Activated naive CD8-positive, alpha-beta T cell treated with anti-CD3 and anti-CD28 coated beads, Interleukin-2, amount 10 ng/mL, durations not matched to agents 7 days and 5 days (primary cell): ENCODE data around the gene KLHL26. TPM values are rescaled to one million over a fixed set of nuclear protein-coding genes. Genes with fewer than 3 reads are reported as not detected.
"Not testable (repeated sequence)": the region's sequence is repeated elsewhere in the genome, so short reads cannot be mapped to it uniquely, and the experiment has no call there.

Source experiments
- ATAC-seq: fragments of 150-1000 bp; cut with Tn5 transposase; one replicate; pipeline ENCODE4 v1.10.0; 2021; ENCODE audit warnings: low read depth, moderate library complexity
- POLR2A ChIA-PET: fragments of 350-600 bp; sonication (Branson Sonifier 250); formaldehyde crosslinking; loops from one replicate; lab custom pipeline; 2021; ENCODE audit warnings: antibody characterized with exemption; lab: Charles Lee
- DNase-seq: peaks from one replicate; pipeline ENCODE4 v3.0.0; 2021
- H3K27ac Mint-ChIP-seq: one replicate; pipeline ENCODE4 v1.8.0; 2022; ENCODE audit warnings: mild to moderate bottlenecking, mixed read lengths
- H3K27me3 Mint-ChIP-seq: one replicate; pipeline ENCODE4 v1.8.0; 2022; ENCODE audit warnings: mild to moderate bottlenecking, moderate library complexity, mixed read lengths
- H3K36me3 Mint-ChIP-seq: one replicate; pipeline ENCODE4 v1.8.0; 2021; ENCODE audit warnings: mild to moderate bottlenecking, mixed read lengths
- H3K4me1 Mint-ChIP-seq: one replicate; pipeline ENCODE4 v1.8.0; 2021; ENCODE audit warnings: mixed read lengths
- H3K4me3 Mint-ChIP-seq: one replicate; pipeline ENCODE4 v1.8.0; 2022; ENCODE audit warnings: mild to moderate bottlenecking, moderate library complexity, mixed read lengths
- H3K9me3 Mint-ChIP-seq: one replicate; pipeline ENCODE4 v1.8.0; 2021; ENCODE audit warnings: mixed read lengths
- total RNA-seq, 2 experiments: library from RNA; stranded (reverse); gene quantifications; one replicate each; pipeline ENCODE4 v1.2.3, GENCODE V29; 2021

KLHL26 gene
- total RNA-seq, 2 experiments from 2014 or later = 13.6 to 14.3 TPM

DNA sequence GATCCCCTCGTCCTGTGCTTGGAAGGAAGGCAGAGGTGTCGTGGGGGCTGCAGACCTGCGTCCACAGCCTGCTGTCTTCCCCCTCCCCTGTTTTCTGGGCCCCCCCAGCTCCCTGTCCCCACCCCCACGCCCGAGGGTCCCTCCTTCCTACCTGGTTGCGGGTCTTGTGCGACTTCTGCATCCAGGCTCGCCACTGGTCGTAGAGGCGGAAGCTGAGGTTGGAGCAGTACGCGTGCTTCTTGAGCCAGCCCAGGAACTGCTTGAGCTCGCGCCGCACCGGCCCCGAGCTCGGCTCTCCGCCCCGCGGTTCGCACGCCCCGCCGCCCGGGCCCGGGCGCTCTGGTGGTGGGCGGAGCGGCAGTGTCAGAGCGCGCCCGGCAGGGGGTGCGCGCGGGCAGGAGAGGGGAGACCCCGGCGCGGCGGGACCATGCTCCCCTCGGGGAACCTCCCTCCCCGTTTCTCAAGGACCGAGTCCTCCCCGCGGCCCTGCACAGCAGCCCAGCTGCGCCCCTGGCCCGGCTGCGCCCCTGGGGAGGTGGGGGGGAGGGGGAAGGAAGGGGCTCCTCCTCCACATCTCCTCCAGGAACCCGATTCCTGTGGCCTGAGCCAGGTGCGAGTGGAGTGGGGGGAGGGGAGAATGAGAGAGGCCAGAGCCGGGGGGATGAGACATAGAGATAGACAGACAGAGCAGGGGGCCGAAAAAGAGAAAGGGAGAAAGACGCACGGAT, 42.6 kb upstream of the KLHL26 start:
- H3K27ac Mint-ChIP-seq = peak overlapping the region; percentile 76

GRCh38 chr19:18594824-18595373, 41.9 kb upstream of the KLHL26 start:
- H3K9me3 Mint-ChIP-seq = no peaks in the 10 kb centered on the region
- peaks cover 3% of the 10 kb centered on the region for H3K36me3 Mint-ChIP-seq
- DNase-seq = no peak

More for the DNA sequence above, 42.6 kb upstream of the KLHL26 start:
- peaks cover 5% of the 10 kb centered on the region for H3K36me3 Mint-ChIP-seq
- ATAC-seq (peak; percentile 53), DNase-seq (peak; percentile 85)
- H3K4me3 Mint-ChIP-seq = peak overlapping the region; percentile 78
- peaks cover 12% of the 10 kb centered on the region for H3K4me1 Mint-ChIP-seq
- POLR2A ChIA-PET = no interaction called here
- H3K9me3 Mint-ChIP-seq = no peaks in the 10 kb centered on the region
- peaks cover 9% of the 10 kb centered on the region for H3K27me3 Mint-ChIP-seq

DNA sequence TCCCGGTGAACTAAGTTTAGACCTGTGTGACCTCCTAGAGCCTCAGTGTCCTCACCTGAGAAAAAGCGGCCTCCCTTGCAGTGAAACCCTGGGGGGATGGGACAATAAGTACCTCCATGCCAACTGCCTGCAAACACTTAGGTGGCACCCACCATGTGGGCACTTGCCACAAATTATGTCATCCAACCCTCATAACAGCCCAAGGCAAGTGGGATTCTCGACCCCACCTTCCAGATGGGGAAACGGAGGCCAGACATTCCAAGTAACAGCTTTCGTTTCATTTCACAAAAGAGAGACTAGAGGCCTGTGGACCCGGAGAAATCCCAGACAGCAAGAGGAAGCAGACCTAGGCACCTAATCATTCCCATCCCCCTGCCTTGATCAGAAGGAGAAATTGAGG, 41.4 kb upstream of the KLHL26 start:
- no peak for DNase-seq
- POLR2A ChIA-PET = interaction anchor here (0.5 to 0.7 kb wide), 2 partner anchors 18 to 84 kb away, joined by 3 read pairs; partner anchors contain the start of gene TMEM59L
- H3K4me3 Mint-ChIP-seq = no peak overlapping the region
- H3K27ac Mint-ChIP-seq = no peak overlapping the region
- peaks cover 6% of the 10 kb centered on the region for H3K4me1 Mint-ChIP-seq
- H3K27me3 Mint-ChIP-seq = peaks cover 9% of the 10 kb centered on the region
- ATAC-seq = no peak
- no peaks in the 10 kb centered on the region for H3K9me3 Mint-ChIP-seq
- peaks cover 3% of the 10 kb centered on the region for H3K36me3 Mint-ChIP-seq

More at GRCh38 chr19:18594824-18595373, 41.9 kb upstream of the KLHL26 start:
- peaks cover 9% of the 10 kb centered on the region for H3K27me3 Mint-ChIP-seq
- POLR2A ChIA-PET = interaction anchor here (0.7 kb wide), 1 partner anchor 18 kb away, joined by 3 read pairs; the partner anchor contains the start of gene TMEM59L
- no peak for ATAC-seq
- H3K4me1 Mint-ChIP-seq = peaks cover 8% of the 10 kb centered on the region
- peak overlapping the region; percentile 78 for H3K4me3 Mint-ChIP-seq
- peak overlapping the region; percentile 76 for H3K27ac Mint-ChIP-seq

DNA sequence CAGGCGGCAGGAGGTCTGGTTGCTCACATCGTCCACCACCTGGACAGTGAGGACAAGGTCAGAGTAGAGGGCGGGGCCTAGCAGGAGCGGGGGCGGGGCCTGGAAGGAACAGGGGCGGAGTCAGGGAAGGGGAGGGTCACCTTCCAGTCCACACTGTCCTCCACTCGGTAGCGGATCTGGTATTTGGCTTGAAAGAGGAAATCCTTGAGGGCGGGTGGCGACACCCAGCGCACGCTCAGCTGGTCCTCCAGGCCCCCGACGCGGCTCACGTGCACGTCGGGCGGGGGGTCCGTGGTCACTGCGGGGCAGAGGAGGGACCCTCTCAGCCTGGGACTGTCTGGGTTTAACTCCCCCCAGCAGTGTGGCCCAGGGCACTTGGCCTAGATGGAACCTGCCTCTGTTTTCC, 40.1 kb upstream of the KLHL26 start:
- ATAC-seq (no peak), DNase-seq (no peak)
- H3K27ac Mint-ChIP-seq = no peak overlapping the region
- peak overlapping the region; percentile 22 for H3K4me3 Mint-ChIP-seq
- POLR2A ChIA-PET = no interaction called here
- peaks cover 17% of the 10 kb centered on the region for H3K27me3 Mint-ChIP-seq
- peaks cover 6% of the 10 kb centered on the region for H3K4me1 Mint-ChIP-seq
- no peaks in the 10 kb centered on the region for H3K9me3 Mint-ChIP-seq
- no peaks in the 10 kb centered on the region for H3K36me3 Mint-ChIP-seq

DNA sequence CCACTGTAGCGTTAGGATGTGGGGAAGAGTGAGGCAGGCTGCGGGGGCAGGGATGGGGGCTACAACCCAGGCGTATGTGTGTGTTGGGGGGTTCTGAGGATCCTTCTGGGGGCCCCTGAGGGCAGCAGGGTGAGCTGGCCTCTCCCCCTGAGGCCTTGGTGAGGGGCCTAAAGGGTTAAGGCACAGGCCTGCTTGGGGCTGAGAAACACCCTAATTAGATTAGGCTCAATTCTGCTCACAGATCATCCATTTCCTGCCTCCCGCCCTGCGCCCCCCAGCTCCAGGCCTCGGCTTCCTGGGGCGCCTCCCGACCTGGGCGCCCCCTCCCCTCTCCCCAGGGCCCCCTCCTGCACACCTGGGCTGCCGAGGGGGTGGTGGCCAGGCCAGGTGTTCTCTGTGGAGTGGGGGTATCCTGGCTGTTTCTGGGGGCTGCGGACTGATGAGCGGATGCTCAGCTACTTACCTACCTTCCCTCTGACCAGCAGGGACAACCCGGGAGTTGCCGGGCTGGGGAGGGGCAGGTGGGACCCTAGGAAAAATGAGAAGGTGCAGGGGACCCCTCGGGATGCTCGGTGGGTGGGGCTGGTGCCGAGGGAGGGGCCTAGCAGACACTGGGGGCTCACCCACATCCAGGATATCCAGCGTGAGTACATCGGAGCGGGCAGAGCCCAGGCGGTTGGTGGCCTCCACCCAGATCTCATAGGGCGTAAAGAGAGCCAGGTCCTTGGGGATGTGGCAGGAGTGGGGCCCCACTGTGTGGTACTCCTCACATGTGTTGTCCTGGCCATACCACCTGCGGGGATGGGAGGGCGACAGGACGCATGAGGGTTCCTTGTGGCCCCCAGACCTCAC, 38.8 kb upstream of the KLHL26 start:
- no peak overlapping the region for H3K27ac Mint-ChIP-seq
- no peak overlapping the region for H3K4me3 Mint-ChIP-seq
- ATAC-seq (no peak), DNase-seq (no peak)
- POLR2A ChIA-PET = no interaction called here
- H3K27me3 Mint-ChIP-seq = peaks cover 28% of the 10 kb centered on the region
- H3K9me3 Mint-ChIP-seq = no peaks in the 10 kb centered on the region
- H3K4me1 Mint-ChIP-seq = peaks cover 8% of the 10 kb centered on the region
- H3K36me3 Mint-ChIP-seq = no peaks in the 10 kb centered on the region

DNA sequence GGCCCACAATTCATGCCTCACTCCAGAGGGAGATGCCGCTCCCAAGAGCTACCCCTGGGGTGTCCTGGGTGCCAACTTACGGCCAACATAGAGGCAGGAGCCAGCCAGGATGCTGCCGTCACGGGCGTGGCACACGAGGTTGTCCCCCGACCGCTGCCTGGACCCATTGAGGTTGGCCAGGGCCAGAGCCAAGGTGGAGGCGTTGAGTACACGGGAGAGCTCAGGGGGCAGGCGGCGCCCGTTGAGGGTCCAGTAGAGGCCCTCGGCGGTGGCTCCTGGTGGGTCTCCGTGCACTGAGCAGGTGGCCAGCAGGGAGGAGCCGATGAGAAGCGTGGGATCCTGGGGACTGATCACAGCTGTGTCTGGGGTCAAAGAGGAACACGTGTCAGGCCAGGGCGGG, 37.3 kb upstream of the KLHL26 start:
- Mint-ChIP-seq H3K36me3 (no peaks in the 10 kb centered on the region), H3K4me3 (no peak overlapping the region), H3K27me3 (peaks cover 36% of the 10 kb centered on the region), H3K27ac (no peak overlapping the region), H3K9me3 (no peaks in the 10 kb centered on the region), H3K4me1 (peaks cover 9% of the 10 kb centered on the region)
- ATAC-seq (no peak), DNase-seq (no peak)
- POLR2A ChIA-PET = interaction anchor here (1.6 kb wide), 1 partner anchor 232 kb away, joined by 3 read pairs; no protein-coding TSS in a partner anchor

- not testable (repeated sequence) for H3K4me3 Mint-ChIP-seq, ATAC-seq, H3K9me3 Mint-ChIP-seq, H3K36me3 Mint-ChIP-seq, H3K27ac Mint-ChIP-seq, H3K4me1 Mint-ChIP-seq, DNase-seq
- peaks cover 43% of the 10 kb centered on the region for H3K27me3 Mint-ChIP-seq
- POLR2A ChIA-PET = interaction anchor here (1.6 kb wide), 1 partner anchor 230 kb away, joined by 3 read pairs; no protein-coding TSS in a partner anchor
These were observed 36.0 kb upstream of the KLHL26 start for GRCh38 chr19:18600692-18601397.

DNA sequence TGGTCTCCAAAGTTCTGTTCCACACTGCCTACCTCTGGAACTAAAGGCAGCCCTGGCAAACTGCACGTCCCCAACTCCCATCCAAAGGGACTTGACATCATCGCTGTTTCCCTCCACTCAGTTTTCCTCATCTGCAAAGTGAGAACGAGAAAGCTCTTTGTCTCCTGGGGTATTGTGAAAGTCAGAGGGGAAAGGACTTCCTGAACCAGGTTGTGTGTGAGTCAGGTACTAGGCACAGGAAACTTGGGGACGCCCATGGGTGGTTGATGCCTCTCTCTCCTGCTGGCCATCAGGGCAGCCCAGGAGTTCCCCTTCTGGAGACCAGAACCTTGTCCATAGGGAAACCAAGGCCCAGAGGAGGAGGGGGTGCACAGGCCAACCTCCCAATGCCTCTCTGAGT, 35.0 kb upstream of the KLHL26 start:
- Mint-ChIP-seq H3K4me3 (no peak overlapping the region), H3K27ac (no peak overlapping the region), H3K36me3 (no peaks in the 10 kb centered on the region), H3K4me1 (peaks cover 4% of the 10 kb centered on the region), H3K27me3 (peaks cover 41% of the 10 kb centered on the region), H3K9me3 (no peaks in the 10 kb centered on the region)
- DNase-seq (no peak), ATAC-seq (no peak)
- POLR2A ChIA-PET = no interaction called here

- ATAC-seq (peak; percentile 58), DNase-seq (no peak)
- POLR2A ChIA-PET = interaction anchor here (0.6 kb wide), 2 partner anchors 18 to 33 kb away, joined by 3 read pairs; no protein-coding TSS in a partner anchor
- no peaks in the 10 kb centered on the region for H3K9me3 Mint-ChIP-seq
- peaks cover 56% of the 10 kb centered on the region for H3K27me3 Mint-ChIP-seq
- no peak overlapping the region for H3K27ac Mint-ChIP-seq
- H3K36me3 Mint-ChIP-seq = no peaks in the 10 kb centered on the region
- peaks cover 4% of the 10 kb centered on the region for H3K4me1 Mint-ChIP-seq
- no peak overlapping the region for H3K4me3 Mint-ChIP-seq
These were observed 33.4 kb upstream of the KLHL26 start for GRCh38 chr19:18603255-18603957.

DNA sequence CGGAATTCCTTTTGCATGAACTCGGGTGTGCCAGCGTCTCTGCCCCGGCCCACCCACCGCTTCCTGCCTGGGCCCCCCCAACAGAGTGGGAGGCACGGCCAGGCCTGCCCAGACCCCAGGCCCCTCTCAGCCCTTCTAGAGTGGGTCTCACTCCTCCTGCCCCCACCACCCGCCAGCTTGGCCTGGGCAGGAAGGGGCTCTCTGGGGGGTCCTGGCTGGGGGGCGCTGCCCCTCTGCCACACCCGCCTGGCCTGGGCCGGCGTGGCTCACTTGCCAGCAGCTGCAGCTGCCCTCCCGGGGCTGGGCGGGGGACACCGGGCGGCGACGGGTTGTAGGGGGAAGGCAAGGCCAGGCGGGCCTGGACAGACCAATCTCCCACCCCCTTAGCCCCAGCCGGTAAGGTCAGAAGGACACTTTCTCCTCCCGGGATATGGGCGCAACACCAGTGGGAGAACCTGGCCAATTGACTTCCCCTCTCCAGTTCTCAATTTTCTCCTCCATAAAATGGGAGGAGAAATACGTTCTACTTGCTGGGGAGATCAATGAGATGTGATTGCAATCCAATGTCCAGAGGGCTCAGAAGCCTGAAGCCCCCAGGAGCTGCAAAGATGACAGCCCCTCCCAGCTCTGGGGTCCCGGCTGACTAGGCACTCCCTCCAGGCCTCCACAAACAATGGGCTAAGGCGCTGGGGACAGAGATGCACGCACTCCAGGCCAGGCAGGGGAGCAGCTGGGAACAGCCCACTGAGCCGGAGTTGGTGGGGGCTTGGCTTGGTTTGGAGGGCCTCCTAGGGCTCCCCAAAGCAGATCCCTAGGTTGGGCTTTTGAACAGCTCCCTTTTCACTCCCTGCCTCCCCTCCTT, 32.6 kb upstream of the KLHL26 start:
- POLR2A ChIA-PET = no interaction called here
- Mint-ChIP-seq H3K27me3 (peaks cover 64% of the 10 kb centered on the region), H3K27ac (no peak overlapping the region), H3K4me1 (peaks cover 4% of the 10 kb centered on the region), H3K4me3 (no peak overlapping the region), H3K9me3 (no peaks in the 10 kb centered on the region), H3K36me3 (no peaks in the 10 kb centered on the region)
- no peak for ATAC-seq
- DNase-seq = no peak

GRCh38 chr19:18604820-18605159, 32.0 kb upstream of the KLHL26 start:
- no peak overlapping the region for H3K4me3 Mint-ChIP-seq
- POLR2A ChIA-PET = no interaction called here
- no peaks in the 10 kb centered on the region for H3K9me3 Mint-ChIP-seq
- peaks cover 4% of the 10 kb centered on the region for H3K4me1 Mint-ChIP-seq
- DNase-seq = no peak
- no peak for ATAC-seq
- H3K27me3 Mint-ChIP-seq = peaks cover 70% of the 10 kb centered on the region
- no peak overlapping the region for H3K27ac Mint-ChIP-seq
- no peaks in the 10 kb centered on the region for H3K36me3 Mint-ChIP-seq

DNA sequence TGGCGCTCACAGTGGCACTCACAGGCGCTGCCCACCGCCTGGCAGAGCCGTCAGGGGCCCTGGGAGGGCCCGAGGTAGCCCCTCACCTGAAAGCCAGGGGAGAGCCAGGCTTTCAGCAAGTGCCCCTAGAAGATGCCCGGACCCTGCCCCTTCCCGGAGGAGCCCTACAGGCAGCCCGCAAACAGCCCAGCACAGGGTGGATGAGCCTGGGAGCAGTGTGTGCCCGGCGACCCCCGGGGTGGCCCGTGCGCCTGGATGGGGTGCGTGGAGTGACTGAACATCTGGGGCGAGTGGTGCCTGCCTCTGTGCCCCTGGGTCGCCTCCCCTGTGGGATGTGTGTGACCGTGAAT, 31.7 kb upstream of the KLHL26 start:
- H3K27me3 Mint-ChIP-seq = peaks cover 74% of the 10 kb centered on the region
- POLR2A ChIA-PET = no interaction called here
- no peak overlapping the region for H3K4me3 Mint-ChIP-seq
- no peaks in the 10 kb centered on the region for H3K36me3 Mint-ChIP-seq
- DNase-seq (no peak), ATAC-seq (no peak)
- H3K9me3 Mint-ChIP-seq = no peaks in the 10 kb centered on the region
- H3K4me1 Mint-ChIP-seq = peaks cover 4% of the 10 kb centered on the region
- H3K27ac Mint-ChIP-seq = no peak overlapping the region
